Glutamatergic neuron (in vitro differentiated cells): ENCODE measurements around the gene SRPK2. TPM values are rescaled to one million over a fixed set of nuclear protein-coding genes. Genes with fewer than 3 reads are reported as not detected.

ENCODE experiments used
- DNase-seq: peaks from one replicate; pipeline ENCODE4 v3.0.0; 2022
- H3K27ac Mint-ChIP-seq: one replicate; pipeline ENCODE4 v1.8.0; 2020; ENCODE audit warnings: mild to moderate bottlenecking, mixed read lengths, inconsistent platforms; ENCODE audit not compliant: unreplicated experiment
- H3K27me3 Mint-ChIP-seq: one replicate; pipeline ENCODE4 v1.8.0; 2020; ENCODE audit warnings: mild to moderate bottlenecking, moderate library complexity, mixed read lengths, inconsistent platforms; ENCODE audit not compliant: unreplicated experiment
- H3K36me3 Mint-ChIP-seq: one replicate; pipeline ENCODE4 v1.8.0; 2020; ENCODE audit warnings: mild to moderate bottlenecking, mixed read lengths, inconsistent platforms; ENCODE audit not compliant: unreplicated experiment
- H3K4me1 Mint-ChIP-seq: one replicate; pipeline ENCODE4 v1.8.0; 2020; ENCODE audit warnings: mild to moderate bottlenecking, low read depth, mixed read lengths, inconsistent platforms; ENCODE audit not compliant: unreplicated experiment
- H3K4me3 Mint-ChIP-seq: one replicate; pipeline ENCODE4 v1.8.0; 2020; ENCODE audit warnings: mild to moderate bottlenecking, mixed read lengths, inconsistent platforms; ENCODE audit not compliant: unreplicated experiment
- H3K9me3 Mint-ChIP-seq: one replicate; pipeline ENCODE4 v1.8.0; 2020; ENCODE audit warnings: mild to moderate bottlenecking, moderate library complexity, mixed read lengths, inconsistent platforms; ENCODE audit not compliant: unreplicated experiment
- CTCF ChIP-seq: fragments of 200-600 bp; sonication (generic); IDR thresholded peaks from one replicate; pipeline ENCODE4 v1.5.0; 2021; ENCODE audit not compliant: partially characterized antibody, unreplicated experiment
- total RNA-seq: library from RNA; stranded (reverse); fragmentation: NEBNext Ultra II Directional; extraction: Animal tissue kit (Norgen Biotek cat#: 25700); gene quantifications from one replicate; pipeline ENCODE4 v1.2.1, GENCODE V29; 2021; ENCODE audit not compliant: unreplicated experiment

SRPK2 gene
- total RNA-seq, 1 donor from 2014 or later = 131 TPM

- no peak overlapping the region for H3K4me3 Mint-ChIP-seq
- H3K36me3 Mint-ChIP-seq = no peaks in the 10 kb centered on the region
- H3K9me3 Mint-ChIP-seq = no peaks in the 10 kb centered on the region
- no peak for TF ChIP-seq CTCF
- H3K27me3 Mint-ChIP-seq = no peaks in the 10 kb centered on the region
- no peaks in the 10 kb centered on the region for H3K4me1 Mint-ChIP-seq
- no peak overlapping the region for H3K27ac Mint-ChIP-seq
- no peak for DNase-seq
These were observed 232.0 kb downstream of the SRPK2 start for GRCh38 chr7:105156731-105157130.

- Mint-ChIP-seq H3K27ac (no peak overlapping the region), H3K4me1 (no peaks in the 10 kb centered on the region), H3K36me3 (no peaks in the 10 kb centered on the region), H3K9me3 (no peaks in the 10 kb centered on the region), H3K4me3 (no peak overlapping the region), H3K27me3 (no peaks in the 10 kb centered on the region)
- DNase-seq = no peak
- no peak for TF ChIP-seq CTCF
These were observed 234.6 kb downstream of the SRPK2 start for GRCh38 chr7:105154084-105154483.

GRCh38 chr7:105153531-105153930 lies 235.2 kb downstream of the SRPK2 start:
- no peak for TF ChIP-seq CTCF
- Mint-ChIP-seq H3K27ac (no peak overlapping the region), H3K9me3 (no peaks in the 10 kb centered on the region), H3K36me3 (no peaks in the 10 kb centered on the region), H3K27me3 (no peaks in the 10 kb centered on the region), H3K4me1 (no peaks in the 10 kb centered on the region), H3K4me3 (no peak overlapping the region)
- no peak for DNase-seq

GRCh38 chr7:105151152-105151551 lies 237.6 kb downstream of the SRPK2 start:
- no peaks in the 10 kb centered on the region for H3K36me3 Mint-ChIP-seq
- H3K9me3 Mint-ChIP-seq = no peaks in the 10 kb centered on the region
- no peak overlapping the region for H3K27ac Mint-ChIP-seq
- TF ChIP-seq CTCF = no peak
- H3K4me1 Mint-ChIP-seq = peaks cover 2% of the 10 kb centered on the region
- H3K27me3 Mint-ChIP-seq = no peaks in the 10 kb centered on the region
- no peak for DNase-seq
- no peak overlapping the region for H3K4me3 Mint-ChIP-seq

- DNase-seq = no peak
- Mint-ChIP-seq H3K27me3 (no peaks in the 10 kb centered on the region), H3K4me1 (peaks cover 8% of the 10 kb centered on the region), H3K9me3 (no peaks in the 10 kb centered on the region), H3K36me3 (no peaks in the 10 kb centered on the region), H3K4me3 (no peak overlapping the region), H3K27ac (no peak overlapping the region)
- TF ChIP-seq CTCF = no peak
These were observed 238.9 kb downstream of the SRPK2 start for GRCh38 chr7:105149827-105150226.
